ENCODE results near the gene ADSS2.
A peak's percentile ranks its signal among the peaks of the same experiment; 100 is the strongest.
"Not testable (repeated sequence)": the region's sequence is repeated elsewhere in the genome, so short reads cannot be mapped to it uniquely, and the experiment has no call there.

ADSS2 gene

DNA sequence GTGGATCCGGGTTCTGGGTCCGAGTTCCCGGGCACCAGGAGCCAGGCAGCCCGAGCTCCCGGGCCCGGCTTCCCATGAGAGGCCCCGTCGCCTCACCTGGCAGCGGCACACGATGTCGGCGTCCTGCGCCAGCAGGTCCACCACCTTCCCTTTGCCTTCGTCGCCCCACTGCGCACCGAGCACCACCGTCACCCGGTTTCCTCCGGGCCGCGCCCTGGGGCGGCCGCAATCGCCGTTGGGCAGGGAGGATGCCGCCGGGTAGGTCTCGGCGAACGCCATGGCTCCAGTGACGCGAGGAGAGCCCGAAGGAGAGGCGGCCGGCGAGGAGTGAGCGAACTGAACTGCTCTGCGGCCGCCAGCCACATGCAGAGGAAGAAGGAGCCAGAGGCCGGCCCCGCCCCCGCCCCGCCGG is at the start of gene ADSS2:
TSS of gene ADSS2 (minus strand) at position 371 of the 412 bp plus-strand sequence. CDS start at position 279, 92 bp downstream.
- Histone ChIP-seq H3K36me3 (ENCODE audit: control insufficient read depth, insufficient read depth, low read length) (no peaks in the 10 kb centered on the region), H3K27ac (peak within 1 kb of the TSS; percentile 95), H2AFZ (peak within 1 kb of the TSS; percentile 84), H3K79me2 (peaks cover 3% of the 10 kb centered on the region), H3K9me3 (ENCODE audit: control insufficient read depth, low read length) (no peaks in the 10 kb centered on the region), H3K4me3 (ENCODE audit: low read depth, low read length) (peak within 1 kb of the TSS; percentile 83), H3K4me2 (ENCODE audit: low read length) (peak within 1 kb of the TSS; percentile 93), H3K4me1 (no peaks in the 10 kb centered on the region), H3K27me3 (ENCODE audit: control insufficient read depth, insufficient read depth, low read length) (no peaks in the 10 kb centered on the region), H3K9ac (peak within 1 kb of the TSS; percentile 72)
- TF ChIP-seq CTCF (IDR thresholded peaks at IDR 0.05): no peak

DNA sequence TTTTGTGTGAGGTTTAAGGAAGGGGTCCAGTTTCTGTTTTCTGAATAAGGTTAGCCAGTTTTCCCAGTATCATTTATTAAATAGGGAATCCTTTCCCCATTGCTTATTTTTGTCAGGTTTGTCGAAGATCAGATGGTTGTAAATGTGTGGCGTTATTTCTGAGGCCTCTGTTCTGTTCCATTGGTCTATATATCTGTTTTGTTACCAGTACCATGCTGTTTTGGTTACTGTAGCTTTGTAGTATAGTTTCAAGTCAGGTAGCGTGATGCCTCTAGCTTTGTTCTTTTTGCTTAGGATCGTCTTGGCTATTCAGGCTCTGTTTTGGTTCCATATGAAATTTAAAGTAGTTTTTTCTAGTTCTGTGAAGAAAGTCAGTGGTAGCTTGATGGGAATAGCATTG is 48.8 kb upstream of the ADSS2 start:
- not testable (repeated sequence) for H2AFZ ChIP-seq; H3K27me3 ChIP-seq (ENCODE audit: control insufficient read depth, insufficient read depth, low read length); H3K79me2 ChIP-seq; H3K4me3 ChIP-seq (ENCODE audit: low read depth, low read length); H3K36me3 ChIP-seq (ENCODE audit: control insufficient read depth, insufficient read depth, low read length); H3K27ac ChIP-seq; H3K4me2 ChIP-seq (ENCODE audit: low read length); H3K9me3 ChIP-seq (ENCODE audit: control insufficient read depth, low read length); H3K9ac ChIP-seq; H3K4me1 ChIP-seq

- H3K79me2 ChIP-seq; H3K9ac ChIP-seq; H3K27me3 ChIP-seq (ENCODE audit: control insufficient read depth, insufficient read depth, low read length); H2AFZ ChIP-seq; H3K4me3 ChIP-seq (ENCODE audit: low read depth, low read length); H3K27ac ChIP-seq; H3K36me3 ChIP-seq (ENCODE audit: control insufficient read depth, insufficient read depth, low read length); H3K4me1 ChIP-seq; H3K9me3 ChIP-seq (ENCODE audit: control insufficient read depth, low read length); H3K4me2 ChIP-seq (ENCODE audit: low read length): not testable (repeated sequence)
Observed at GRCh38 chr1:244499484-244499883, 47.8 kb upstream of the ADSS2 start.

DNA sequence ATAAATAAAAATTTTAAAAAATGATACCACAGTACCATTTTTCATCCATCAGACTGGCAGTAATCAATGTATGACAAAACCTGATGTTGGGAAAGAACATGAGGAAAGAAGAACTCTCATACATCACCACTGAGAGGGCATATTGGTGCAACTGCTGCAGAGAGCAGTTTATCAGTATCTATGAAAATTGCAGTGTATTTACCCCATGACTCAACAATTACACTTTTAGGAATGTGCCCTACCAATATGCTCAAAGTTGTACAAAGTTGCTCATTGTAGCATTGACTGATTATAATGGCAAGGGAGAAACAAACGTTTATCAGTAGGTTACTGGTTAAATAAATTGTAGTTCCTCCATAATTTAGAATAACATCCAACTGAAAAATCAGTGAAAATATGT is 46.1 kb upstream of the ADSS2 start:
- Histone ChIP-seq H3K4me1 (no peaks in the 10 kb centered on the region), H3K36me3 (ENCODE audit: control insufficient read depth, insufficient read depth, low read length) (no peaks in the 10 kb centered on the region), H3K4me3 (ENCODE audit: low read depth, low read length) (no peak overlapping the region), H3K79me2 (no peaks in the 10 kb centered on the region), H3K9me3 (ENCODE audit: control insufficient read depth, low read length) (no peaks in the 10 kb centered on the region), H3K4me2 (ENCODE audit: low read length) (no peak overlapping the region), H3K27ac (no peak overlapping the region), H3K9ac (no peak overlapping the region), H2AFZ (no peak overlapping the region), H3K27me3 (ENCODE audit: control insufficient read depth, insufficient read depth, low read length) (no peaks in the 10 kb centered on the region)
- TF ChIP-seq CTCF (IDR thresholded peaks at IDR 0.05): no peak

- H3K27ac ChIP-seq: no peak overlapping the region
Observed at GRCh38 chr1:244496186-244496585, 44.5 kb upstream of the ADSS2 start.

More at GRCh38 chr1:244496186-244496585, 44.5 kb upstream of the ADSS2 start:
- H3K4me1 ChIP-seq: no peaks in the 10 kb centered on the region
- no peaks in the 10 kb centered on the region for H3K27me3 ChIP-seq (ENCODE audit: control insufficient read depth, insufficient read depth, low read length)
- H3K9ac ChIP-seq: no peak overlapping the region
- H2AFZ ChIP-seq: no peak overlapping the region
- no peak overlapping the region for H3K4me2 ChIP-seq (ENCODE audit: low read length)
- no peaks in the 10 kb centered on the region for H3K79me2 ChIP-seq
- no peak for TF ChIP-seq CTCF (IDR thresholded peaks at IDR 0.05)
- H3K9me3 ChIP-seq (ENCODE audit: control insufficient read depth, low read length): no peaks in the 10 kb centered on the region
- H3K36me3 ChIP-seq (ENCODE audit: control insufficient read depth, insufficient read depth, low read length): no peaks in the 10 kb centered on the region
- no peak overlapping the region for H3K4me3 ChIP-seq (ENCODE audit: low read depth, low read length)

Measured in parathyroid adenoma (tissue), 2 donors.